HL-60 (cell line): Measurements from ENCODE around the gene MYCBP2.
"Not testable (repeated sequence)": the region's sequence is repeated elsewhere in the genome, so short reads cannot be mapped to it uniquely, and the experiment has no call there.

Source experiments
- DNase-seq, 2 experiments: peaks; one replicate each; pipeline ENCODE4 v3.0.0-alpha.2; 2010 to 2020; ENCODE audit warnings: low read depth in 1 of 2, low spot score in 1 of 2
- H3K27ac ChIP-seq: fragments of 250-450 bp; sonication (Bioruptor Pico); replicated peaks from 2 replicates; pipeline ENCODE4 v1.5.1; 2020; ENCODE audit warnings: mild to moderate bottlenecking, moderate library complexity
- H3K27me3 ChIP-seq: fragments of 250-450 bp; sonication (Bioruptor Pico); 2 replicates; pipeline ENCODE4 v1.5.1; 2021; ENCODE audit warnings: mild to moderate bottlenecking, moderate library complexity; ENCODE audit not compliant: insufficient read depth, poor library complexity, severe bottlenecking
- H3K4me3 ChIP-seq: replicated peaks from 2 replicates; pipeline ENCODE4 v1.5.1; 2011; ENCODE audit warnings: mild to moderate bottlenecking, control low read depth, low read length; ENCODE audit not compliant: insufficient read depth
- CTCF ChIP-seq: IDR thresholded peaks from one replicate; pipeline ENCODE4 v1.5.1; 2011; ENCODE audit warnings: low read length, control low read depth, inconsistent platforms; ENCODE audit not compliant: insufficient read depth
- GABPA ChIP-seq: IDR thresholded peaks from 2 replicates; pipeline ENCODE4 v1.6.1; 2012; ENCODE audit warnings: low read depth
- POLR2AphosphoS5 ChIP-seq: IDR thresholded peaks from 2 replicates; pipeline ENCODE4 v1.6.1; 2012; ENCODE audit warnings: low read depth
- REST ChIP-seq: IDR thresholded peaks from 2 replicates; pipeline ENCODE4 v1.6.1; 2012; ENCODE audit warnings: low read depth; ENCODE audit not compliant: insufficient replicate concordance
- SPI1 ChIP-seq: IDR thresholded peaks from 2 replicates; pipeline ENCODE4 v1.6.1; 2012; ENCODE audit warnings: low read depth, mild to moderate bottlenecking, borderline replicate concordance

MYCBP2 gene

GRCh38 chr13:77013853-77014542 is 312.9 kb downstream of the MYCBP2 start:
- Histone ChIP-seq H3K27ac (peak overlapping the region; percentile 25; the same call in 1 of the 2 replicates), H3K4me3 (no peak overlapping the region), H3K27me3 (no peaks in the 10 kb centered on the region)
- TF ChIP-seq CTCF (no peak), POLR2AphosphoS5 (no peak)
- DNase-seq = peak in 1 of 2 experiments; percentile 26

GRCh38 chr13:77009719-77010118 is 317.2 kb downstream of the MYCBP2 start:
- not testable (repeated sequence) for H3K4me3 ChIP-seq, H3K27ac ChIP-seq, H3K27me3 ChIP-seq, DNase-seq

GRCh38 chr13:77009011-77009410 is 317.9 kb downstream of the MYCBP2 start:
- Histone ChIP-seq H3K27me3 (no peaks in the 10 kb centered on the region), H3K27ac (no peak overlapping the region), H3K4me3 (no peak overlapping the region)
- TF ChIP-seq POLR2AphosphoS5 (no peak), SPI1 (no peak), REST (no peak), CTCF (no peak), GABPA (no peak)
- DNase-seq = no peak

GRCh38 chr13:77008337-77008736 is 318.6 kb downstream of the MYCBP2 start:
- H3K27ac ChIP-seq, H3K4me3 ChIP-seq, H3K27me3 ChIP-seq, DNase-seq: not testable (repeated sequence)

GRCh38 chr13:77002590-77003190 is 324.2 kb downstream of the MYCBP2 start:
- TF ChIP-seq CTCF = no peak
- no peak for TF ChIP-seq GABPA
- TF ChIP-seq POLR2AphosphoS5 = no peak
- TF ChIP-seq SPI1 = no peak
- TF ChIP-seq REST = no peak
- no peaks in the 10 kb centered on the region for H3K27me3 ChIP-seq
- no peak for DNase-seq
- no peak overlapping the region for H3K4me3 ChIP-seq
- H3K27ac ChIP-seq = no peak overlapping the region
